ENCODE measurements around the gene RELN. TPM values are rescaled to one million over a fixed set of nuclear protein-coding genes. Genes with fewer than 3 reads are reported as not detected.

The RELN gene
- total and polyA plus RNA-seq, 9 of the 15 experiments (the other 6 are each of a cell fraction or from before 2014, with no cell fraction given) = 12.9 to 43.2 (median 18.1) TPM

GRCh38 chr7:103833401-103833800 is 156.1 kb downstream of the RELN start:
- no peak overlapping the region for H3K27ac ChIP-seq (ENCODE audit: extremely low read depth, low read depth, low read length)
- DNase-seq (ENCODE audit: extremely low read depth in 1 of 4, low spot score in 3 of 4) (no peak), FAIRE-seq (no peak), ATAC-seq (no peak)
- no peak overlapping the region for H3K4me2 ChIP-seq (ENCODE audit: insufficient read depth, low read length)
- H2AFZ ChIP-seq (ENCODE audit: low read depth, low read length) = no peak overlapping the region
- WGBS (ENCODE audit: insufficient coverage, low coverage, missing lambda C conversion rate) = 67% methylated on average over 3 of the region's 3 CpGs
- H3K9me3 ChIP-seq (replicated peaks; ENCODE audit: control insufficient read depth, insufficient read depth, low read depth, low read length) = no peaks in the 10 kb centered on the region
- H3K27me3 ChIP-seq (ENCODE audit: control insufficient read depth in 2 of 2, insufficient read depth in 2 of 2, low read length in 2 of 2) = no peaks in the 10 kb centered on the region
- H3K79me2 ChIP-seq (ENCODE audit: control insufficient read depth, insufficient read depth, low read length) = no peaks in the 10 kb centered on the region
- H3K4me3 ChIP-seq = no peak overlapping the region
- intact Hi-C loops (cut with micrococcal nuclease) = no loop called here
- H3K4me1 ChIP-seq (replicated peaks in 1 of 2; ENCODE audit: control insufficient read depth in 2 of 2, insufficient read depth in 2 of 2, low read length in 2 of 2) = no peaks in the 10 kb centered on the region
- no peaks in the 10 kb centered on the region for H3K9me1 ChIP-seq (ENCODE audit: control insufficient read depth, insufficient read depth, low read length)
- ChIA-PET POLR2A (no interaction called here), CTCF (ENCODE audit: low intra/inter-chr PET ratio) (no interaction called here)
- in situ Hi-C loops (cut with MboI) = no loop called here
- H4K20me1 ChIP-seq (replicated peaks; ENCODE audit: control insufficient read depth, insufficient read depth, low read length) = no peaks in the 10 kb centered on the region
- no TSS peak for BruUV-seq (replicated peaks)
- H3K36me3 ChIP-seq (ENCODE audit: control insufficient read depth, insufficient read depth, low read length) = peaks cover 7% of the 10 kb centered on the region; the same call in 2 of the 3 replicates
- no peak overlapping the region for H3K9ac ChIP-seq (ENCODE audit: insufficient read depth in 1 of 2, low read depth in 2 of 2, low read length in 2 of 2)
- TF ChIP-seq ZNF318 (IDR thresholded peaks at IDR 0.05; ENCODE audit: borderline replicate concordance in 1 of 2, low read depth in 1 of 2) (no peak), NR2F6 (CRISPR knock-in tag; IDR thresholded peaks at IDR 0.05) (no peak), POLR2A (conservative IDR thresholded peaks at IDR 0.05) (no peak), JUND (IDR thresholded peaks at IDR 0.05; ENCODE audit: borderline replicate concordance, low read depth, low read length) (no peak), JUND (tag; IDR thresholded peaks at IDR 0.05; ENCODE audit: borderline replicate concordance, low read depth, low read length) (no peak), ZNF408 (CRISPR knock-in tag; IDR thresholded peaks at IDR 0.05; ENCODE audit: low read depth) (no peak), POLR2H (tag; IDR thresholded peaks at IDR 0.05; ENCODE audit: low read depth) (no peak), TCFL5 (CRISPR knock-in tag; conservative IDR thresholded peaks at IDR 0.05) (no peak), CEBPG (CRISPR knock-in tag; IDR thresholded peaks at IDR 0.05) (no peak), CEBPG (tag; conservative IDR thresholded peaks at IDR 0.05 in 1 of 2, IDR thresholded peaks at IDR 0.05 in 1 of 2) (no peak), ZNF24 (IDR thresholded peaks at IDR 0.05) (no peak), ZNF217 (CRISPR knock-in tag; IDR thresholded peaks at IDR 0.05) (no peak), FOXA3 (CRISPR knock-in tag; conservative IDR thresholded peaks at IDR 0.05 in 1 of 2, IDR thresholded peaks at IDR 0.05 in 1 of 2) (no peak), WHSC1 (IDR thresholded peaks at IDR 0.05; ENCODE audit: low read length) (no peak)
